Stimulated activated CD8-positive, alpha-beta memory T cell treated with anti-CD3 and anti-CD28 coated beads, Interleukin-2, amount 100 ng/mL, for 48 hours (primary cell): Measurements from ENCODE around the gene HASPIN.
"Not testable (repeated sequence)": the region's sequence is repeated elsewhere in the genome, so short reads cannot be mapped to it uniquely, and the experiment has no call there.

Source experiments
- DNase-seq, 2 donors: peaks; one replicate each; pipeline ENCODE4 v3.0.0-alpha.2; 2020; ENCODE audit warnings: low read depth in 2 of 2

The HASPIN gene

DNA sequence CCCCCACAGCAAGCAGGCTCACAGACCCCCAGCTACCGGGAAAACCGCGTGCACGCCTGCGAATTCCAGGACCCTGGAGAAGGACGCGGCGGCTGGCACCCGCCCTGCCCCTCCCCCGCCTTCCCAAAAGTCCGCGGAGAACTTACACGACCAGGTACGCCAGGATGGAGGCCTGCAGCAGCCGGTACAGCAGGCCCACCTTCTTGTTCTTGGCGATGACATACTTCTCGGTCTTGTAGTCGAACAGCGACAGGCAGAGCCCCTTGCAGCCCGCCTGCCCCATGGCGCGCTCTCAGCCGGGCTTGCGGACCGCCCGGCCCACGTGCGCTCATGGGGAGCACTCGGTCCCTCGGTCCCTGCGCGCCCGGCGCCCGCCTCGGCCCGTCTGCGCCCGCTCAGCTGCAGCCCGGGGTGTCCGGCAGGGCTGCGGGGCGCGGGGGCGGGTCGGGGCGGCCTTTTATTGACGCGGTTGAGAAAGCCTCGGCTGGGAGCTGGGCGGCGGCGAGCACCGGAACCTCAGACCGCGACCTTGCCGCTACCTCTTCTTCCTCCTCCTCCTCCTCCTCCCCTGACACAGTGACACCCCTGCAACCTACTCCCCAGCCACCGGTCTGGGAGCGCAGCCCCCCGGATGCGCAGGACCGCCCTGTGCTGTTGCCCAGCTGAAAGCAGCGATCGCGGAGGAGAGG, 27.8 kb upstream of the HASPIN start, which contains the start of gene P2RX5:
P2RX5 (minus strand) TSS at position 433 of the 689 bp plus-strand sequence; CDS start at position 283, 150 bp downstream.
- DNase-seq: peak; percentile 28 to 34

- DNase-seq: no peak
Measured at GRCh38 chr17:3697103-3697476, 26.6 kb upstream of the HASPIN start.

- DNase-seq: no peak
Measured at GRCh38 chr17:3698139-3698538, 25.6 kb upstream of the HASPIN start.

- no peak for DNase-seq
Measured at GRCh38 chr17:3699951-3700350, 23.8 kb upstream of the HASPIN start.

DNA sequence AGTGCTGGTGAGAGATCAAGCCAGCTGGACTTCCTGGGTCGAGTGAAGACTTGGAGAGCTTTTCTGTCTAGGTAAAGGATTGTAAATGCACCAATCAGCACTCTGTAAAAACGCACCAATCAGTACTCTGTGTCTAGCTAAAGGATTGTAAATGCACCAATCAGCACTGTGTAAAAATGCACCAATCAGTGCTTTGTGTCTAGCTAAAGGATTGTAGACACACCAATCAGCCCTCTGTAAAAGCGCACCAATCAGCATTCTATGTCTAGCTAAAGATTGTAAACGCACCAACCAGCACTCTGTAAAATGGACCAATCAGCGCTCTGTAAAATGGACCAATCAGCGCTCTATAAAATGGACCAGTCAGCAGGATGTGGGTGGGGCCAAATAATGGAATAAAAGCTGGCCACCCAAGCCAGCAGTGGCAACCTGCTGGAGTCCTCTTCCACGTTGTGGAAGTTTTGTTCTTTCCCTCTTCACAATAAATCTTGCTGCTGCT, 21.6 kb upstream of the HASPIN start:
- not testable (repeated sequence) for DNase-seq

DNA sequence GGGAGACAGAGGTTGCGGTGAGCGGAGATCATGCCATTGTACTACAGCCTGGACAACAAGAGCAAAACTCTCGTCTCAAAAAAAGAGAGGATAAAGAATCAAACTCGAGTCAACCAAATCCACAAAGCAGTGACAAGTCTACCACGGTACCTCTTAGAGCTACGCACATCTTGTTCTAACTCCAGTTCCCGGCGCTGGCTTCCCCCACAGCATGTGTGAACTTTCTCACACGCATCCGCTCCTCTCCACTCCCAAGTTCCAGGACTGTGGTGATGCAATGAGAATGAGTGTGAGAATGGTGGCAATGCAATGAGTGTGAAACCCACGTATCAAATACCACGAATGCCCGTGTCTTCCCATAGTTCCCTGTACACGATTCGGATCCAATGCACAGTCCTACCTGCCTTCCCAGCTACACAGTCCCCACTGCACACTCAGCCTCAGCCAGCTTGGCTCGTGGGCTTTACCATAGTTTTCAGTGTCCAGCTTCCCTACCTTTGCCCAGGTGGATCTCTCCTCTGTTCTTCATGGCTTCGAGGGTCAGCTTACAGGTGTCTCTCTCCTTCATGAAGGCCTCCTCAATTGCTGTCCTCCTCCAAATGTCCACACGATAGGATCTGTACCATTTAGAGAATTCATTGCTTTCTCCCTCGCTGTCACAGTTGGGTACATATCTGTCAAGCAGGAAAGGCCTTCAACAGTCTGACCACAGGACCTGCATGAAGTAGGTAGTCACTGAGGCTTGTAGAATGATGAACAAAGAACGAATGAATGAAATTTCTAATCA, 18.6 kb upstream of the HASPIN start:
- DNase-seq: no peak

DNA sequence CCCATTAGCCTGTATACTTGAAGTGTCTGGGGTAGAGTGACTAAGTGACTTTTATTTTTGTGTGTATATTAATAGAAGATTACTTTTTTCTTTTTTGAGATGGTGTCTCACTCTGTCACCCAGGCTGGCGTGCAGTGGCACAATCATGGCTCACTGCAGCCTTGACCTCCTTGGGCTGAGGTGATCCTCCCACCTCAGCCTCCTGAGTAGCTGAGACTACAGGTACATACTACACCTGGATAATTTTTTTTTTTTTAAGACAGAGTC, 18.1 kb upstream of the HASPIN start:
- DNase-seq: not testable (repeated sequence)

DNA sequence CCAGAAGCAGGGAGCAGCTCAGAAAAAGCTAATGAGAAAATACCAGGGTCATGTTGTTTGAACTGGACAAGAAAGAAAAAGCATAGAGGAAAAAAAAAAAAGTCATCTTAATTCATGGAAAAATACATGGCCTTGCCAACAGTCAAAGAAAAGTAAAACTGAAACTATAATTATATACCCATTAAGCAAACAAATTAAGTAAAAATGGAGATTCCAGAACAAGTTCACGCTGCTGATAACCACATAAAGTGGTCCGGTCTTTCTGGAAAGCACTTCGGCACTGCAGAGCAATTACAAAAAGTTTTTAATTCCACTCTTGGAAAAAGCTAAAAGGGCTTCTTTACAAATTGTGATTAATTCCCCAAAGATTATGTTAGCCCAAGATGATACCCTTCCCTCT, 15.3 kb upstream of the HASPIN start:
- DNase-seq: no peak

DNA sequence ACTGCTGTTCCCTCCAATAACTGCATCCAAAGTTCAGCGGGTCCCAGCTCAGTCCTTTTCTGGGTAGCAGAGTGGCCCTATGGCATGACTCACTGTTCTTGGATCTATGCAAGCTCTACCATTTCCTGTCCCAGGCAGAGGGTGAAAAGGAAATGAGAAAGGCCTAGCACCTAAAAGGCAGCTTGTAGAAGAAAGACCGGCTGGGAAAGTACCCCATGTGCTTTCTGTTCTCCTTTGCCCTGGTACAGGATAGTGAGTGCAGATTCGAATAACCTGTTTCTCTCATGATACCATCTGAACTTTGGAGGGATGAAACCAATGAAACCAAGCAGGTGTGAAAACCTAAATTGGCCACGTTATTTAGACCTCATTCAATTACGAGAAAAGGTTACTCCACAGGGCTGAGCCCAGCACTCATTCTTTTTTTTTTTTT, 12.7 kb upstream of the HASPIN start:
- DNase-seq: peak in 1 of 2 donors; percentile 44

- peak in 1 of 2 donors; percentile 33 for DNase-seq
Measured at GRCh38 chr17:3712811-3713463, 10.8 kb upstream of the HASPIN start.

- DNase-seq: no peak
Measured at GRCh38 chr17:3715296-3715695, 8.4 kb upstream of the HASPIN start.

- no peak for DNase-seq
Measured at GRCh38 chr17:3718201-3718600, 5.5 kb upstream of the HASPIN start.

GRCh38 chr17:3719265-3719664, 4.4 kb upstream of the HASPIN start:
- no peak for DNase-seq

GRCh38 chr17:3722716-3723115, 987 bp upstream of the HASPIN start:
- DNase-seq: no peak

- DNase-seq: no peak
Measured at GRCh38 chr17:3723188-3723555, 531 bp upstream of the HASPIN start.

GRCh38 chr17:3724378-3725077, 825 bp downstream of the HASPIN start:
- DNase-seq: no peak

GRCh38 chr17:3727041-3727440, 3.3 kb downstream of the HASPIN start:
- DNase-seq: no peak

- not testable (repeated sequence) for DNase-seq
Measured at GRCh38 chr17:3728099-3728498, 4.4 kb downstream of the HASPIN start.

- DNase-seq: no peak
Measured at GRCh38 chr17:3729881-3730280, 6.2 kb downstream of the HASPIN start.

DNA sequence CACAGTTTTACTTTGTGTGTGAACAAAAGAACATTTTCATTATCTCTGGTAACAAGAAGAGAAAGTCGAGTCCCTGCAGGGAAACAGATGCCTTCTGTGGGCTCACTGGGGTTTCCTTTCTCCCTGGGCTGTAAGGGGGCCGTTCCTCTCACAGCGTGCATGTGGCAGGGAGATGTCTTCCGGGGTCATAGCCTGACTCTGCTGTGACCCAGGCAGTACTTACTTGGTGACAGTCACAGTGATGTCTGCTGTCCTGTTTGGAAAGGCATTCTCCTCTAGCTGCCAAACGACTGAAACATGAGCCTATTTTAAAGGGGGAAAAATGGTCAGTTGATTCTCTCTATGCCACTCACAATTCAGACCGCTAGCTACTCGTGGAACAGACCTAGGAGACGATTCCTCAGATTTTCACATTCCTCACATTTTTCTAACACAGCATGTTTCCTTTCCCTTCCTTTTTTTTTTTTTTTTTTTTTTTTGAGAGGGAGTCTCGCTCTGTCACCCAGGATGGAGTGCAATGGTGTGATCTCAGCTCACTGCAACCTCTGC, 7.3 kb downstream of the HASPIN start:
- DNase-seq: no peak

- DNase-seq: no peak
Measured at GRCh38 chr17:3732210-3732621, 8.5 kb downstream of the HASPIN start.

DNA sequence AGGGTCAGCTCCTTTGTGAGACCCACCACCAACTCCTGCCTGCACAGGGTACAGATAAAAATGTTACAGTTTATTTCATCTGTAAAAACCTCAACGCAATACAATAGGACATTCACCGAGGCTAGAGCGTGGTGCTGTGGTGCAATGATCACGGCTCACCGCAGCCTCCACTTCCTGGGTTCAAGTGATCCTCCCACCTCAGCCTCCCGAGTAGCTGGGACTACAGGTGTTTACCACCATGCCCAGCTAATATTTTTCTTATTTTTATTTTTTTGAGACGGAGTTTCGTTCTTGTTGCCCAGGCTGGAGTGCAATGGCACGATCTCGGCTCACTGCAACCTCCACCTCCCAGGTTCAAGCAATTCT, 11.2 kb downstream of the HASPIN start:
- DNase-seq: not testable (repeated sequence)
